GM21360 (cell line): ENCODE results near the gene ADORA1.

Experiments used
- ATAC-seq: cut with Tn5 transposase; IDR thresholded peaks from one replicate; pipeline ENCODE4 v1.9.1; 2021; ENCODE audit warnings: mild to moderate bottlenecking, moderate library complexity; ENCODE audit not compliant: unreplicated experiment

ADORA1 gene

DNA sequence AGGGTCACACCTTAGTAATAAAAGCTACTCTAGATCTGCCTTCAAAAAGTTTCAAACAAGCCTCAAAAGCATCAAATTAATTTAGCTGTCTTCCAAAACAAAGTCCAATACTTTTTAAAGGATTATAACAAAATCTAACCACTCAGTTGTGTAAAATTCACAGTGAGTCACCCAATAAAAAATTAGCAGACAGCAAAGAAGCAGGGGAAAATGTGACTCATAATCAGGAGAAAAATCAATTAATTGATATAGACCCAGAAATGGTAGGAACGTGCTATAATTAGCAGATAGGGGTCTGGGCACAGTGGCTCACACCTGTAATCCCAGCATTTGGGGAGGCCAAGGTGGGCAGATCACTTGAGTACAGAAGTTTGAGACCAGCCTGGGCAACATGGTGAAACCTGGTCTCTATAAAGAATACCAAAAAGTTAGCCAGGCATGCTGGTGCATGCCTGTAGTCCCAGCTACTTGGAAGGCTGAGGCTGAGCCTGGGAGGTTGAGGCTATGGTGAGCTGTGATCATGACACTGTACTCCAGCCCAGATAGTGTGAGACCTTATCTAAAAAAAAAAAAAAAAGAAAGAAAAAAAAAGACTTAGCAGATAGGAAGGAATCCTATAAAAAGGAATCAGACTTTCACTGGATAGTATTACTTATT lies 33.6 kb upstream of the ADORA1 start:
- ATAC-seq = no peak

DNA sequence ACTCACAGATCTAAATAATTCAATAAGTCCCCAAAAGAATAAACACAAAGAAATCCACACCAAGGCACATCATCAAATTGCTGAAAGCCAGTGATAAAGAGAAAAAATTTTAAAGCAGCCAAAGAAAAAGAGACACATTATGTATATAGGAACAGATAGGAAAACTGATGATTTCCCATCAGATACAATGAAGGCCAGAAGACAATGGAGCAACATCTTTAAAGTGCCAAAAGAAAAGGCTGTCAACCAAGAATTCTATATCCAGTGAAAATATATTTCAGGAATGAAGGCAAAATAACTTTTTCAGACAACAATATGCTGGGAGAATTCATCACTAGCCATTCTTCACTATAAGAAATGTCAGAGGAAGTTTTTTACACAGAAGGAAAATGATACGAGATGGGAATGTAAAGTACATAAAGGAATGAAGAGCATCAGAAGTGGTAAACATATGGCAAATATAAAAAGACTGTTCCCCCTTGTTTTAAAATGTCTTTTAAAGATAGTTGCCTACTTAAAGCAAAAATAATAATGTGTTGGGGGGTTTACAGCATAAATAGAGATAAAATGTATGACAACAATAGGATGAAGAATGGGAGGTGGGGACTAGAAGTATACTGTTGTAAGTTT lies 32.4 kb upstream of the ADORA1 start:
- no peak for ATAC-seq

DNA sequence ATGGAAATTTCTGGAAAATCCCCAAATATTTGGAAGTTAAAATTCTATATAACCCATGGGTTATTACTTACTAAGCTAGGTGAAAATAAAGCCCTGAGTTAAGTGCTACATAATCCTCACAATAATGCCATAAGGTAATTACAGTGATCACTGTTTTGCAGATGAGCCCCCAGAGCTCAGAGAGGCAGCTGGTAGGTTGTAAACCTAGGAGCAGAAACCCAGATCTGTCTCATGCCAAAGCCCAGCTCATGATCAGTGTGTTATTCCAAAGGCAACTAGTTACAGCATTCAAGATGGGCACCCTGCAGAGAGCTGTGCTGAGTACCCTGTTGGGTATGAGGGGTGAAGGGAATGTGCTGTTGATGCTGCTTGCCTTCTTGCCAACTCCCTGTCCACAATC lies 31.0 kb upstream of the ADORA1 start:
- no peak for ATAC-seq

DNA sequence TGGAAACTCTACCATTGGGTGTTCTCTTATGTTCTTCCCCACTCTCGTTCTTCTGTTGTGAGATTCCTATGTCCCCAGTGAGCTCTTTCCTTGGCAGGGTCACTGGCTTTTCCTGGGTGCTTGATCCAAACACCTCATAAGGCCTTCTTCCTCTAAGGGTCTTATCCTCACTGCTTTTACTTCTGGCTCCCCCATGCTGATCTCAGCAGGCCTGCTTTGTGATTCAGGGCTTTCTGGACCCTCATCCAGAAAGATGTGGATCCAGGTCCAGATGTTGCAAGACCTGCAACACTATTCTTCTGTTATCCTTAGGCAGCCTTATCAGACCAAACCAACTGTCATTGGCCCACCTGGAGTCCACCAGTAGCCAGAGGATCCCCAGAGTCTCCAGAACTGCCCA lies 30.5 kb upstream of the ADORA1 start:
- ATAC-seq = no peak

DNA sequence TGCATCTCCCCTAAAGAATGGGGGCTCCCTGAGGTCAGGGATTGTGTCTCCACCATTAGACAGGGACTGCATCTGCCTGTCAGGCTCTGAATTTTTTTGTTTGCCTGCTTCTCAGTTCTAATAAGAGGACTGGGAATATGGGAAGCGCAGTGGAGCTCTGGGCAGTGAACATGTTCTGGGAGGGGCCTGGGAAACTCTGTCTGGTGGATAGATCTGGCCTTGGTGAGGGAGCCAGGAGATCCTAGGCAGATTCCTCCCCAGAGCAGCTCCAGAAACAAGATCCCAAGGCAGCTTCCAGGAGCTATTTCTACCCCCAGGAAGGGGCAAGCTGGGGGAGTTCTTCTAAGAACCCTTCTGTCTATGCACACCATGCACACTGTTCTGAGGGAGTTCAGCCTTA lies 29.1 kb upstream of the ADORA1 start:
- no peak for ATAC-seq

DNA sequence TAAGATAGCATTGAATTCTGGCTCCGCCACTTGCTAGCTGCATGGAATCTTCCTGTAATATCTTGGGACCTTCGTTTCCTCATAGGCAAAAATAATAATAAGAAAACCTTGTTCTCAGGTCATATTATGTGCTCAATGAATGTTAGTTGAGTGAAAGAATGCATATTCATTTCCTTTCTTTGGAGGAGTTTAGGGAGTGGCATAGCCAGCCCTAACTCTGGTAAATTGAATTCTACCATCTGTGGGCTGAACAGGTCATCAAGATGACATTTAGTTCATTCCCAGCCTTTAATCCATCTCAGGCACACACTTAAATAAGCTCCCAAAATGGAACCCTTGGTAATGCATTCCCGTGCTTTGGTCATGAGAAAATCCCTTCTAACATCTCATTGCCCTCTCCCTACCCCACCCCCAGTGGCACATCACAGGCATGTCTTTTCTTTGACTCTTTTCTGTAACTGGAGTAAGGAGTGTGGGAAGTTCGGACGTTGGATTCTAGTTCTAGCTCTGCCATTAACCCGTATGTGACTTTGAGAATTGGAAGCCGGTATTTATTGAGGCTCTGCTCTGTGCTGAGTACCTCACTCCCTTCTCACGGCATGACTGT lies 28.5 kb upstream of the ADORA1 start:
- no peak for ATAC-seq

DNA sequence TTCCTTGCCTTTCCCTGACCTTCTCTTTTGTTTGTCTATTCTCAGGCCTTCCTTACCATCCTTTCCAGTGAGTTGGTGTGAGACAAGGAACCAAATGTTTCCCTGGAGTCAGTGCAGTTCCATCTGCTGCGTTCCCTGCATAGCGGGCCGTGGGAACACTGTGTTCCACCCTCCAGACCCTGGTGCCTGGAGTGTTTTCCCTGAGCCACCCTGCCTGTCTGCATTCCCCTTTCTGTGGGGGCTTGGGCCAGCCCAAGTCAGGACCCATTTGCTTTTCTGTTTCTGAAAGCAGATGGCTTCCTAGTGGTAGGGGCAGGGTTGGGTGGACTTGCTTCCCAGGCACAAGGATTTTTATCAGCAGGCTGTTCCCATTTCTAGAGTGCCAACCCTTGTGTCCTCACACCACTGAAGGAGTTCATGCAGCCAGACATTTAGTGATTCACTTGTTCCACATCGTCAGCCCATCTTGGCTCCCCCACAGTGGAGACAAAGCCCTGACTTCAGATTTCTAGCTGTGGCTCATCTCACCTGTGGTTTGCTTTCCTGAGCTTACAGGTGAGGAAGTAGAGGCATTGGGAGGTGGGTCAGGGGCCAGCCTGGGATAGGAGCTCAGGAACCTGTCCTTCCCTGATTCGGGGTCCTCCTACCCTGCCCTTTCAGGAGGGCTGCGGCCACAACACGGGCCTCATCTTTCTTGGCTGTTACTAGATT lies 27.6 kb upstream of the ADORA1 start:
- no peak for ATAC-seq

DNA sequence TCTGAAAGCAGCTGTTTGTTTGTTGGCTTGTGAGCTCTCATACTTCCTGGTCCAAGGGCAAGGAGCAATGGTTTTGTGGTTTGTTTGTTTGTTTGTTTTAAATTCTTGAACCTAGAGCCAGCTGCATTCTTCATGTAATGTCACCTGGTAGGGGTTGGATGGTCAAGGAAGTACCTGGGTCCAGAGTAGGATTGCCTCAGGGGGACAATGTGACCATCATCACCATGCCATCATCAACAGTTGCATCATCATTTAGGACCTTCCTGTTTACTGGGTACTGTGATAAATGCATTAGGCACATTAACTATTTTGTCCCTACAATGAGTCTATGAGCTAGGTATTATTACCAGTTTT lies 27.0 kb upstream of the ADORA1 start:
- no peak for ATAC-seq

DNA sequence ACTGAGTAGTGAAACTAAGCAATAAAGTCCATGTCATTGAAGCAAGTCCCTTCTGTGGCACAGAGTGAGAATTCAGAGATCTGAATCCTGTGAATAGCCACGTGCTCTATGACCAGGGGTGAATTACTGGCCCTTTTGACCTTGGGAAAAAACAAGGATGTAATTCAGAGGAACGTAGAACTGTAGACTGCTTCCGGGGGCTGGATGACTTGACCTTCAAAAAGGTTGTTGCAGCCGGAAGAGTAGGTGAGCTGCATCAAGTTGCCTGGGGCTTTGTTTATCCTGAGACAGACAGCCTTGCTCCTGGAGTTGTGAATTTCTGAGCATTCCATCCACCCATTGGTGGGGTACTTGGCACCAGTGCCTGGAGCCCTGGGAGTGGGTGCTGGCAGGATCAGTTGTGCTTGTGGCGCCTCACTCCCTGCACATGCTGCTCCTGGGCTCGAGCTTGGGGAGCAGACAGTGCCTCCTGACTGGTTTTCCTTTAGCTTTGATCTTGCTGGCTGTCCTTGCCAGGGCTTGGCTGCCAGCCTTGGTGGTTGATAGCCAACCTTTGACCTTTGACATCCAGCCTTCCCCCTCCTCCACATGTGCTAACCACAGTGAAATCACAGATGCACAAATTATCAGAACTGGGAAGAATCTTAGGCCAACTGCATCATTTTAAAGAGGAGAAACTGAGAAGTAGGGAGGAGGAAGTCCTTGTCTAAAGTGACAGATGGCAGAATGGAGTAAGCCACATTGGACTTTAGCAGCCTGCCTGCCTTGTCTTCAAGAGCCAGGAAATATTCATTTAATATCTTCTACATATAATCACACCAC lies 25.5 kb upstream of the ADORA1 start:
- no peak for ATAC-seq

DNA sequence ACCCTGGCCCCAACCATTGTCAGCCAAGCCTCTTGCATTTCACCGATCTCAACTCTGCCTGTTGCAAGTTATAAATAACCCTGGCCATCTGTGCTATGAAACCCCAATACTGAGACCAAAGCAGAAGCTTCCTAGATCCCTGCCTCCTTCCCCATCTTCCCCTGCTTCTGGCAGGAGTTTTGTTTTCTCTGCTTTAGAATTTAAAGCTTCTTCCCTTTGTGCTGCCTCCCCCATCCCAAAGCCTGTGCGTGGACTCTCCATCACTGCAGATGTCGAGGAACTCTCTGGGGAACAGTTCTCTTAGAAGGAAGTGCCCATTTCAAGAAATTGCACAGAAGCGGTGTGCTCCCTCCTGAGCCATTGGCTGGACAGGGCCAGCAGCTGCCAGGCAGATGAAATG lies 24.3 kb upstream of the ADORA1 start:
- ATAC-seq = no peak

DNA sequence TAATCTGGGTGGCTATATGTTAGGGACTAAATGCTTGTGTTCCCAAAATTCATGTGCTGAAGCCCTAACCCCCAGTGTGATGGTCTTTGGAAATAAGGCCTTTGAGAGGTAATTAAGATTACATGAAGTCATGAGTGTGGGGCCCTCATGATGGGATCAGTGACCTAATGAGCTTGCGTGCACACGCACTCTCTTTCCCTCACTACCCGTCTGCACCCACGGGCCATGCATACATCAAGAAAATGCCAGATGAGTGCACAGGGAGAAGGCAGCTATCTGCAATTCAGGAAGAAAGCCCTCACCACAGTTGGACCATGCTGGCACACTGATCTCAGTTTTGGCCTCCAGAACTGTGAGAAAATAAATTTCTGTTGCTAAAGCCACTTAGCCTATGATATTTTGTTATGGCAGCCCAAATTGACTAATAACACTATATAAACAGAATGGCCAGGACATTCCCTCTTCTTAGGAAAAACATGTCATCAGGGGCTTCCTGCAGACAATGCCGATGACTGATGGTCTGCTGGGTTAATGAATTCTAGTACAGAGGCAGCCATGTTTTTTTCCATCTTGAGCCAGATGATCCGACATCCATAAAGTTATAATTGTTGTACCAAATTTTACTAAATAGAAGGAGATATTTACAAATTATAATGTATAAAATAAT lies 23.6 kb upstream of the ADORA1 start:
- no peak for ATAC-seq

DNA sequence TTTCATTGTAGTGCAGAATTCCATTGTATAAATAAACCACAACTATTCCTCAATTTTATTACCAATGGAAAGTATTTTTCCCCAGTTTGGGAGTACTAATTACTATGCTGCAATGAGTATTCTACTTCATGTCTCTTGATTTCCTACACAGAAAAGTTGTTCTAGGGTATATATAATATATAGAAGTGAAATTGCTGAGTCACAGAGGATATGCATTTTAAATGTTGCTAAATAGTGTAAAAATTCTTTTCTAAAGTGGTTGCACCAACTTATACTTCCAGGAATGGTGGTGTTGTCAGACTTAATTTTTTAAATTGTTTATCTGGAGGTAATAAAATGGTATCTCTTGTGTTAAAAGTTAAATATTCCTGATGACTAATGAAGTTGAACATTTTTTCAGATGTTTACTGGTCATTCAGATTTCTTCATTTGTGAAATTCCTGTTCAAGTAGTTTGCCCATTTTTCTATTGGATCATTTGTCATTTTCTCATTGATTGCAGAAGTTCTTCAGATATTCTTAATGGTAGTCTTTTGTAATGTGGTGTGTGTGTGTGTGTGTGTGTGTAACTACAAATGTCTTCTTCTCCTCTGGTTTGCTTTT lies 22.6 kb upstream of the ADORA1 start:
- no peak for ATAC-seq

DNA sequence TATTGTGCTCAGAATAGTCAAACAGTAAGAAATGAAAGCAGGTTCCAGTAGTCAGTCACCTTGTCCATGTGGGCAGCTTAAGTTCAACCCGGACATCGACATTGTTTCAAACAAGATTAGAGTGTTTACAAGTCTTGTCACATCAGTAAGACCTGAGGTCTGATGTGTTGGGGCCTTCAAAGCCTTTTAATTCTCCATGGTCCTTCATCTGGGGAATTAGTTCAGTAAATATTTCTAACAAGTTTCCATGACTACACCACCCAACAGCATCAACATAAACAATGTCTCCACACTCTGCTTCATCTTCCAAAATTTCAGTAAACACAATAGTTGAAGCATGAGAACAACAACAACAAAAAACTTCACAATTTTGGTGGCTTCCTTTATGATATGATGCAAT lies 15.1 kb upstream of the ADORA1 start:
- no peak for ATAC-seq

DNA sequence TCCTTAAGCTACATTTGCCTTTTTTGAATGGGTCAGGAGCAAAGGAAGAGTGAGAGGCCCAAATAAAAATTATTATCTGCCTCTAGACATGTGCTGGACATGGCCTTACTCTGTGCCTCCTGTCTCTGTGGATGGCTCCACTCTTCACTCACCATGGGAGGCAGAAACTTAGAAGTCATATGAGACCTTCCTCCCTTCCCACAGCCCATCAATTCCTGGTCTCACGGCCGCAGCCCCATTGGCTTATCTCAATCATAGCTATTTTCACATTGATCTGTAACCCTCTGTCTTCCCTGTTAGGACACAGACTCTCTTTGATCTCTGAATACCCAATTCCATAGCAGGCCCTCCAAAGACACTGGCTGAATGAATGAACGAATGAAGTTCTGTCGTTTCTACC lies 14.2 kb upstream of the ADORA1 start:
- no peak for ATAC-seq

DNA sequence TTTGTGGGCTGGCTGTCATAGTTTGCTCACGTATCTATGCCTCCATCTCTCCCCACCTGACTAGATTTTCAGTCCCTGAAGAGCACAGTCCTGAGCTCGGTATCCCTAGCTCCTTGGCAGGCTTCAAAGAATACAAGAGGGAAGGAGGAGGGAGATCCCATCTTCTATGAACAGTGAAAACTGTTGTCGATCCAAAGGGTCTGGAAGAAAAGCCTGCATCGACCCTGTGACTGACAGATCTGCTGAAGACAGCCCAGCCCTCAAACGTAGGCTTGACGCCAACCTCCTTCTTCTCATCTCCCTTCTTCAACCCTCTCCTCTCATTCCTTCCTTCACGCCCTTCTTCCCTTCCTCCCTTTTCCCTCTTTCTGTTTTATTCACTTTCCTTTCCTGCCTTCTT lies 13.3 kb upstream of the ADORA1 start:
- no peak for ATAC-seq

DNA sequence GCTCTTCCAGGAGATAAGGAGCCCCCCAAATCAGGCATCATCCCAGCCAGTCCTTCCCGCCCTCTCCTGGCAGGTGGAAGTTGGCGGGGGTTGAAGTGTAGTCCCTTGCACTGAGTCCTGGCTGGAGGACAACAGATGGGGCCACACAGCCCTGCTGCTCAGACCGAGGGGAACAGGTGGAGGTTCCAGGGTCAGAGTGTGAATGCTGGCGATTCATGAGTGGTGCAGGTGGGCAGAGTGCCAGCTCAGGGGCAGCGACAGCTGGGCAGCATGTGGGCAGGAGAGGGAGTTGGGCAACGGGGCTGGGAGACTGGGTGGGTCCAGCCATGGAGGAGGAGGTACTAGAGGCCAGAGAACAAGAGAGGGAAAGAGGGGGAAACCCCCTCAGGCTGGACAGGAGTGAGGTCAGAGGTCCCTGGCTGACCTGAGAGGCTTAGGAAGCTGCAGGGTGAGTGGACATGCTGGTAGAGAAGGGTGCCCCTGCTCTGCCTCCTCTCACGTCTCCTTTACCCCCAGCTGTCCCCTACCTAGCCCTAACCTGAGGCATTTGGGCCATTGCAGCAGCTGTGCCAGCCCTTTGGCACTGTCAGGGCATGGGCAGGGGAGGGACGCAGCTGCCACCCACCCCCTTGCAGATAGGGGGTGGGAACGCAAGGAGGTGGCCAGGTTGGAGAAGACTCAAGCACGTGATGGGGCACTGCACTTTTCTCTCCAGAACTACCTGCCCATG lies 11.3 kb upstream of the ADORA1 start:
- ATAC-seq = no peak

DNA sequence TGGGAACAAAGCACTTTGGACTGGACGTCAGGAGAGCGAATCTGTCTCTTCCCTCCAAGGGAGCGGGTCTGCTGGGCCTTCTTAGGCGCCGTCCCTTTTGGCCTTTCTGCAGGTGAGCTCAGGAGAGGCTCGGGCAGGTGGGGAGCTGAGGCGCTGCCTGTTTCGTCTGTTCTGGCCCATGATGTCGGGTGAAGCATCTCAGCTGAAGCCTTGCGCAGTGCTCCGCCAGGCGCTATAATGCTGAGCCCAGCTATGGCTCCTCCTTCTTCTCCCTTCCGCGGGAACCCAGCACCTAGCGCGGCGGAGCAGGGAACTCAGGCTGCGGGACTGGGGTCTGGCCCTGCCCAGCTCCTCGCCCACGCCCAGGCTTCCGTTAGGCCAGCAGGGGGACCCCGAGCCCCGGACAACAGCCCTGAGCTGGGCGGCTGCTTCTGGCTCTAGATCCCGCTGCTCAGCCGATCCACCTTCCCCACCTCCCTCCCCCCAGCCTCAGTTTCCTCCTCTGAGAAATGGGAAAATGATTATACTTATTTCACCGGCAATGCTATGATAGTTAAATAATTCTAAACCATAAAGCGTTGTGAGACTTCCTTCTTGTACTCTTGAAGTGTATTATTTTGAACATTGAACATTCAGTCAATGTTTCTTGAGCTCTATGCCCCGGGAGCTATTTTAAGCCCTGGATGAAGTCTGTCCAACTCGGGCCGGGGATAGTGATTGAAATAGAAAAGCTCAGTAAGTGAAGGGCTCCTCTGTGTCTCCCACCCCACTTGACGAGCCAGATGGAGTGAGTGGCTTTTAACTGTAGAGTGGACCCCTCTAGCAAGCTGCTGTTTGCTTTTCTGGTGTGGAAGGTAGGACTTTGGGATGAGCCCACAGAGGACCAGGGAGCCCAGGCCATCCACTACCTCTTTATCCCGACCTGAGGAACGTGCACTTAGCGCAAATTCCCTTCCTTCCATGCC lies 9.6 kb upstream of the ADORA1 start:
- ATAC-seq = no peak

DNA sequence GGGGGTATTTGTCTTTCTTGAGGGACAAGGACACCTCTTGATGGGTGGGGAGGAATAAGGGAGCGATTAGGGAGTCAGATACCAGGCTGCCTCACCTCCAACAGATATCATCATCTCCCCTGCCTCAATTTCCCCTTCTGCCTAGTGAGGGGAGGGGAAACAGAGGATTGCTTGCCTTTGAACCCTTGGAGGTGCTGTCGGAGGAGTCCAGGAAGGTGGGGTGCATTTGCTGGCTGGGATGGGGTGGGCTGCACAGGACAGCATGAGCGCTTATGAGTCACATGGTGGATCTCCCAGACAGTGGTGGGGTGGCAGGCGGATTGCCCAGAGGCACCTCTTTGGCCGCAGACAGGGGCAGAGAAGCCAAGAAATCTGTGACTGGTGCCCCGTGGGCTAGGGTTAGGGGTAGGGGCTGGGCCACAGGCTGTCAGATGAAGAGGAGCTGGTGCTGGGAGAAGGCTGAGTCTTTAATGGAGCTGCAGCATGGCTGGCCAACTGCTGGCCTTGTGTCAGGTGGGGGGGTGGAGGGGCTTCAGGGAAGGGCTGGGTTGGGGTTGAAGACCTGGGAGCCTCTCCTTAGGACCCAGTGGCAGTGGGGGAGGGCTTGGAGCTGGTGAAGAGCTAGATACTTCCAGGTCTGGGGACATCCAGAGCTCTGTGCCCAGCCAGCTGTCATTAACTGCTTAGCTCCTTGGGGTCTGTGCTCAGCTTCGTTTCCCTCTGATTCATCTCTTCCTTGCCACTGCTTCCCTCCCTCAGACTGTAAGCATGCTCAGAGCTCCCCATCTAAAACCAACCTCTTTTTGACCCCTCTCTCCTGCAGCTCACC lies 7.0 kb upstream of the ADORA1 start:
- ATAC-seq = no peak
